ENCODE data around the gene SLC12A9.

Gene SLC12A9

GRCh38 chr7:100860702-100861615 lies 8.4 kb downstream of the SLC12A9 start:
- DNase-seq (ENCODE audit: low read depth, low spot score), result no peak

GRCh38 chr7:100861616-100861985 lies 9.1 kb downstream of the SLC12A9 start:
- no peak for DNase-seq (ENCODE audit: low read depth, low spot score)

- no peak for DNase-seq (ENCODE audit: low read depth, low spot score)
Measured at GRCh38 chr7:100863406-100863950, 11.0 kb downstream of the SLC12A9 start.

GRCh38 chr7:100864263-100864845 lies 11.8 kb downstream of the SLC12A9 start:
- no peak for DNase-seq (ENCODE audit: low read depth, low spot score)

GRCh38 chr7:100865372-100865911 lies 12.9 kb downstream of the SLC12A9 start:
- peak; percentile 44 for DNase-seq (ENCODE audit: low read depth, low spot score)

- DNase-seq (ENCODE audit: low read depth, low spot score), result no peak
Measured at GRCh38 chr7:100865938-100866728, 13.6 kb downstream of the SLC12A9 start.

GRCh38 chr7:100866729-100867039 lies 14.2 kb downstream of the SLC12A9 start:
- DNase-seq (ENCODE audit: low read depth, low spot score), result no peak

- peak; percentile 93 for DNase-seq (ENCODE audit: low read depth, low spot score)
Measured at GRCh38 chr7:100867040-100867775, 14.7 kb downstream of the SLC12A9 start, which contains the start of gene TRIP6. TSS of gene TRIP6 (plus strand) at chr7:100867387. CDS start at chr7:100867498, 111 bp downstream.

GRCh38 chr7:100867776-100868485 lies 15.4 kb downstream of the SLC12A9 start:
- DNase-seq (ENCODE audit: low read depth, low spot score), result no peak

GRCh38 chr7:100873599-100874299 lies 21.2 kb downstream of the SLC12A9 start:
- DNase-seq (ENCODE audit: low read depth, low spot score), result no peak

- no peak for DNase-seq (ENCODE audit: low read depth, low spot score)
Measured at GRCh38 chr7:100874300-100874576, 21.7 kb downstream of the SLC12A9 start.

GRCh38 chr7:100874577-100875355 lies 22.3 kb downstream of the SLC12A9 start, which contains the start of gene SRRT:
TSS of gene SRRT (plus strand) at chr7:100875103. CDS start at chr7:100875591, 488 bp downstream.
- peak; percentile 98 for DNase-seq (ENCODE audit: low read depth, low spot score)

- DNase-seq (ENCODE audit: low read depth, low spot score), result no peak
Measured at GRCh38 chr7:100875356-100875751, 22.8 kb downstream of the SLC12A9 start.

GRCh38 chr7:100878013-100878412 lies 25.5 kb downstream of the SLC12A9 start:
- no peak for DNase-seq (ENCODE audit: low read depth, low spot score)

GRCh38 chr7:100878685-100879084 lies 26.2 kb downstream of the SLC12A9 start:
- DNase-seq (ENCODE audit: low read depth, low spot score), result no peak

GRCh38 chr7:100879685-100880261 lies 27.3 kb downstream of the SLC12A9 start:
- DNase-seq (ENCODE audit: low read depth, low spot score), result no peak

GRCh38 chr7:100880645-100881044 lies 28.1 kb downstream of the SLC12A9 start:
- DNase-seq (ENCODE audit: low read depth, low spot score), result no peak

- DNase-seq (ENCODE audit: low read depth, low spot score), result no peak
Measured at GRCh38 chr7:100881136-100881535, 28.6 kb downstream of the SLC12A9 start.

GRCh38 chr7:100882201-100882600 lies 29.7 kb downstream of the SLC12A9 start:
- DNase-seq (ENCODE audit: low read depth, low spot score), result no peak
